ENCODE data around the gene PLXNA4.

- TF ChIP-seq POLR2A (IDR thresholded peaks at IDR 0.05) (no peak), CTCF (IDR thresholded peaks at IDR 0.05 in 4 of 5, conservative IDR thresholded peaks at IDR 0.05 in 1 of 5) (no peak)
These were observed 29.7 kb downstream of the PLXNA4 start for GRCh38 chr7:132546366-132547127.
